C4-2B (cell line): Measurements from ENCODE around the gene NINJ1.

Experiments
- ZFX ChIP-seq: fragments of 450-650 bp; IDR thresholded peaks from 2 replicates; pipeline ENCODE4 v1.6.1; 2017
- TF ChIP-seq, protein P1 (sequence below): fragments of 450-650 bp; conservative IDR thresholded peaks from 2 replicates; pipeline ENCODE4 v1.5.1; 2017; ENCODE audit warnings: mild to moderate bottlenecking

DNA sequence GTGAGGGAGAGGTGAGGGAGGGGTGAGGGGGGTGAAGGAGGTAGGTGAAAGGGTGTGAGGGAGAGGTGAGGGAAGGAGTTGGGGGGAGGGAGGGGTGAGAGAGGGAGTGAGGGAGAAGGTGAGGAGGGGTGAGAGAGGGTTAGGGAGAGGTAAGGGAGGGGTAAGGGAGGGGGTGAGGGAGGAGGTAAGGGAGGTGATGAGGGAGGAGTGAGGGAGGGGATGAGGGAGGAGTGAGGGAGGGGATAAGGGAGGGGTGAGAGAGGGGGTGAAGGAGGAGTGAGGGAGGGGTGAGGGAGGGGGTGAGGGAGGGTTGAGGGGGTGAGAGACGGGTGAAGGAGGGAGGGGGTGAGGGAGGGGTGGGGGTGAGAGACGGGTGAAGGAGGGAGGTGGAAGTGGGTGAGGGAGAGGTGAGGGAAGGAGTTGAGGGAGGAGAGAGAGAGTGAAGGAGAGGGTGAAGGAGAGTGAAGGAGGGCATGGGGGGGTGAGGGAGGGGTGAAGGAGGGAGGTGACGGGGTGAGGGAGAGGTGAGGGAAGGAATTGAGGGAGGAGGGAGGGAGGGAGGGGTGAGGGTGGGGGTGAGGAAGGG is 18.5 kb downstream of the NINJ1 start:
- TF ChIP-seq, protein P1, sequence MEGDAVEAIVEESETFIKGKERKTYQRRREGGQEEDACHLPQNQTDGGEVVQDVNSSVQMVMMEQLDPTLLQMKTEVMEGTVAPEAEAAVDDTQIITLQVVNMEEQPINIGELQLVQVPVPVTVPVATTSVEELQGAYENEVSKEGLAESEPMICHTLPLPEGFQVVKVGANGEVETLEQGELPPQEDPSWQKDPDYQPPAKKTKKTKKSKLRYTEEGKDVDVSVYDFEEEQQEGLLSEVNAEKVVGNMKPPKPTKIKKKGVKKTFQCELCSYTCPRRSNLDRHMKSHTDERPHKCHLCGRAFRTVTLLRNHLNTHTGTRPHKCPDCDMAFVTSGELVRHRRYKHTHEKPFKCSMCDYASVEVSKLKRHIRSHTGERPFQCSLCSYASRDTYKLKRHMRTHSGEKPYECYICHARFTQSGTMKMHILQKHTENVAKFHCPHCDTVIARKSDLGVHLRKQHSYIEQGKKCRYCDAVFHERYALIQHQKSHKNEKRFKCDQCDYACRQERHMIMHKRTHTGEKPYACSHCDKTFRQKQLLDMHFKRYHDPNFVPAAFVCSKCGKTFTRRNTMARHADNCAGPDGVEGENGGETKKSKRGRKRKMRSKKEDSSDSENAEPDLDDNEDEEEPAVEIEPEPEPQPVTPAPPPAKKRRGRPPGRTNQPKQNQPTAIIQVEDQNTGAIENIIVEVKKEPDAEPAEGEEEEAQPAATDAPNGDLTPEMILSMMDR = no peak
- TF ChIP-seq ZFX = no peak
